ENCODE data around the gene KRT9. TPM values are rescaled to one million over a fixed set of nuclear protein-coding genes. Genes with fewer than 3 reads are reported as not detected.
"Not testable (repeated sequence)": the region's sequence is repeated elsewhere in the genome, so short reads cannot be mapped to it uniquely, and the experiment has no call there.

KRT9 gene
- total RNA-seq = not detected

DNA sequence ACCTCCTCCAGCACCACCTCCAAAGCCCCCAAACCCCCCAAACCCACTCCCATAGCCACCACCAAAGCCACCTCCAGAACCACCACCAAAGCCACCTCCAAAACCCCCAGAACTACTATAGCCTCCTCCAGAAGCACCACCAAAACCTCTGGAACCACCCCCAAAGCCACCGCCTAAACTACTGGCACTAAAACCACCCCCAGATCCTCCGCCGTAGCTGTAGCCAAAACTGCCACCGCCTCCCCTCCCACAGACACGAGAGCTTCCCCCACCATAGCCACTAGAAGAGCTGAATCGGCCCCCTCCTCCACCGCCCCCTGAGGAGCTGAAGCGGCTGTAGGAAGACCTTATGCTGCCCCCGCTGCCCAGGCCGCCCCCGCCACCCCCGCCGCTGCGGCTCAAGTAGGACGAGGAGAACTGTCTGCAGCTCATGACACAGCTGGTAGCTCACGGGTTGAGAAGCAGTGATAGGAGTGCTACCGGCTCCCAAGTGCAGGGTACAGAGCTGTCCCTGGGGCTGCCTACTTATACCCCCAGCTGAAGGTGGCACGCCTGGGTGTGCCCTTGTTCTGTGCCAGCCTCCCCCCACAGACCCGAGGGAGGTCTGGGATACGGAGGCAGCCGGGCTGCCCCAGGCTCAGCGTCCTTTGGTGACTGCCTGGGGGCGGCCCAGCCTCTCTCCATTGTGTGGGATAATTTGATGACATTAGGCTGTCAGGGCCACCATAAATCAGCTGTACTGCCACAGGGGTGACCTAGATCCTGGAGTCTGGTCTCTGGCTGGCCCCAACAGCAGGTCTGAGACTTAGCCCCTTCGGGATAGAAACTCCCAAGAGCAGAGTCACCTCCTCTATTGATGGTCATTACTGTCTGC is at the start of gene KRT9:
KRT9 (minus strand) TSS at position 499 of the 874 bp plus-strand sequence; CDS start at position 432, 67 bp downstream.
- Histone ChIP-seq H3K36me3 (no peaks in the 10 kb centered on the region), H3K27me3 (no peaks in the 10 kb centered on the region), H3K9me3 (peaks cover 0 to 6% (median 0%) of the 10 kb centered on the region in 4 donors), H3K27ac (no peak within 1 kb of the TSS), H3K4me3 (no peak within 1 kb of the TSS), H3K4me1 (no peaks in the 10 kb centered on the region)
- DNase-seq (no peak), ATAC-seq (ENCODE audit: low FRiP score in 2 of 2) (peak in 1 of 2 donors; percentile 18)
- 64 to 68% methylated on average over 8 to 24 of the region's 24 CpGs for WGBS, 2 donors
- TF ChIP-seq EP300 (IDR thresholded peaks at IDR 0.05) (no peak), POLR2A (IDR thresholded peaks at IDR 0.05) (no peak), POLR2AphosphoS5 (IDR thresholded peaks at IDR 0.05) (no peak), CTCF (IDR thresholded peaks at IDR 0.05) (no peak)

- not testable (repeated sequence) for H3K36me3 ChIP-seq; H3K27me3 ChIP-seq; DNase-seq; H3K4me3 ChIP-seq; H3K27ac ChIP-seq; ATAC-seq (ENCODE audit: low FRiP score in 2 of 2); H3K9me3 ChIP-seq; H3K4me1 ChIP-seq
- 92 to 94% methylated on average over 11 of the region's 11 CpGs for whole genome bisulfite sequencing, 2 donors
Measured at GRCh38 chr17:41621435-41621817, 49.6 kb upstream of the KRT9 start.

DNA sequence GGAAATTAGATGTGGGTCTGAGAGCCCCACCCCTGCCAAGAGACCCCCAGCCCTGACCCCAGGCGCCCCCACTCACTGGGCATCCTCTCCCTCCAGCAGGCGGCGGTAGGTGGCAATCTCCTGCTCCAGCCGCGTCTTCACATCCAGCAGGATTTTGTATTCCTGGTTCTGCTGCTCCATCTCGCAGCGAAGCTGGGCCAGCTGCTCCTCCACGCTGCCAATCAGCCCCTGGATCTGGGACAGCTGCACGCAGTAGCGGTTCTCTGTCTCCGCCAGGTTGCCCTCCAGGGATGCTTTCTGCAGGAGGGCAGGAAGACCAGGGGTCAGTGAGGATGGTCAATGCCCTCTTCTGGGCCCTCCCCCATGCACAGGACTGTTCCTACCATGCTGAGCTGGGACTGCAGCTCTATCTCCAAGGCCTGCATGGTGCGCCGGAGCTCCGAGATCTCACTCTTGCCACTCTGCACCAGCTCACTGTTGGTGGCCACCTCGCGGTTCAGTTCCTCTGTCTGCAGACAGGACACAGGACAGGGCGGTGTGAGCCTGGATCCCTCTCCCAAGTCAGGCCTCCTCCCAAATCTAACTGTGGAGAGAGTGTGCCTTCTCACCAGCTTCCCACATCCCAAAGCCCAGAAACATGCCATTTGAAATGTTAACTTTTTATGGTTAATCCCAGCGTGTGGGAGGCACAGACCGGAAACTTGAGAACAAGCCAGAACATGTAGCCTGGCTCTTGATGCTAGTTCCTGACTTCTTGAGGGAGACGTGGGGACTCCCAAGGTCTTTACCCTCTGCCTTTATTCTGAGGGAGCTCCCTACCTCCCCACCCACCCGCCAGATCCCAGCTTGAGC is 49.0 kb upstream of the KRT9 start:
- no peak for DNase-seq
- peaks cover 0 to 6% (median 3%) of the 10 kb centered on the region in 4 donors for H3K4me1 ChIP-seq
- H3K27ac ChIP-seq = no peak overlapping the region
- no peak for ATAC-seq (ENCODE audit: low FRiP score in 2 of 2)
- H3K36me3 ChIP-seq = no peaks in the 10 kb centered on the region
- no peaks in the 10 kb centered on the region for H3K27me3 ChIP-seq
- H3K9me3 ChIP-seq = no peaks in the 10 kb centered on the region
- WGBS, 2 donors = 78 to 82% methylated on average over 21 of the region's 21 CpGs
- TF ChIP-seq POLR2A (IDR thresholded peaks at IDR 0.05) (no peak), EP300 (IDR thresholded peaks at IDR 0.05) (no peak), POLR2AphosphoS5 (IDR thresholded peaks at IDR 0.05) (no peak), CTCF (IDR thresholded peaks at IDR 0.05) (no peak)
- no peak overlapping the region for H3K4me3 ChIP-seq

GRCh38 chr17:41619927-41620582 is 48.2 kb upstream of the KRT9 start:
- H3K9me3 ChIP-seq; H3K27me3 ChIP-seq; H3K36me3 ChIP-seq; ATAC-seq (ENCODE audit: low FRiP score in 2 of 2); H3K4me3 ChIP-seq; H3K27ac ChIP-seq; DNase-seq; H3K4me1 ChIP-seq: not testable (repeated sequence)
- 88 to 91% methylated on average over 6 of the region's 6 CpGs for WGBS, 2 donors

DNA sequence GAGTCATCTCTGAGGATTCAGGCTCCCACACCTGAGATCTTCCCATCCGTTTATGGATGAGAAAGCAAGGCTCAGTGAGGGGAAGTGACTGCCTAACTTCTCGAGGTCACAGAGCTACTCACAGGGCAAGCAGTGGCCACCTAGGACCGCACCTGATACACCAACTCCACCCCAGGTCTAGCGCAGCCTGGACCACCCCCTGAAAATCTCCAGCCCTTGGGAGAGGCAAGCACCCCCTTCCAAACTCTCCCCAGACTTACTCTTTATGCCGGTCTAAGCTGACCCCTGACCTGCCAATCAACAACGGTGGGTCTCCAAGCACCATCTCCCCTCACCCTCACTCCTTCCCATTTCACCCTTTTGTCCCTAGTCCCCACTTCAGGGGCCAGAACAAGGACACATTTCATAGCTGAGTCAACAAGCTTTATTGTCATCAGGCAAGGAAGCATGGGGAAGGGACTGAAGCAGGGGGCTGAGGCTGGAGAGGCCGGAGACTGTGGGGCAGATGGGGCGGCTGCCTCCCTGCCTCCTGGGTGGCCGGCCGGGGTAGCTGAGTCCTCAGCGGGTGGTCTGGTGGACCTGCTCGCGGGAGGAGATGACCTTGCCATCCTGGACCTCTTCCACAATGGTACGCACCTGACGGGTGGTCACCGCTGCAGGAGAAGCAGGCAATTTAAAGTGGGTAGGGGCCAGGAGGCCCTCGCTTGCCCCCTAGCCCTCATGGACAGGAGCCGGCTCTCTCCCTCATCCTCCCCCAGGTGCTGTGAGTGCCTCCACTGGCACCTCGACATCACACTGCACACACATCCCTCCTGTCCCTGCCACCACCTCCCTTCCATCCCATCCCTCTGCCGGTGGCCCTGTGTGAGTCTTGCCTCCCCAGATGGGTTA is 47.4 kb upstream of the KRT9 start:
- 80 to 85% methylated on average over 11 to 18 of the region's 20 CpGs for WGBS, 2 donors
- Histone ChIP-seq H3K4me1 (peaks cover 0 to 1% (median under 1%) of the 10 kb centered on the region in 4 donors), H3K4me3 (no peak overlapping the region), H3K9me3 (no peaks in the 10 kb centered on the region), H3K27ac (no peak overlapping the region), H3K27me3 (no peaks in the 10 kb centered on the region), H3K36me3 (no peaks in the 10 kb centered on the region)
- DNase-seq (no peak), ATAC-seq (ENCODE audit: low FRiP score in 2 of 2) (peak in 1 of 2 donors; percentile 30)
- TF ChIP-seq POLR2A (IDR thresholded peaks at IDR 0.05) = no peak
- TF ChIP-seq EP300 (IDR thresholded peaks at IDR 0.05) = no peak

Data from upper lobe of left lung (tissue), 6 donors.